KMS-11 (cell line): ENCODE results near the gene ACOXL.
"Not testable (repeated sequence)": the region's sequence is repeated elsewhere in the genome, so short reads cannot be mapped to it uniquely, and the experiment has no call there.

Source experiments
- H2AFZ ChIP-seq: fragments of 200-600 bp; sonication (generic); 2 replicates; pipeline ENCODE4 v1.6.1; 2016; ENCODE audit warnings: antibody characterized with exemption, mixed run types, low read depth
- H3K27ac ChIP-seq: fragments of 200-600 bp; sonication (generic); 2 replicates; pipeline ENCODE4 v1.6.1; 2016; ENCODE audit warnings: mild to moderate bottlenecking, mixed run types
- H3K27me3 ChIP-seq: fragments of 200-600 bp; sonication (generic); 2 replicates; pipeline ENCODE4 v1.6.1; 2017; ENCODE audit warnings: mild to moderate bottlenecking, low read depth, mixed run types, moderate library complexity; ENCODE audit not compliant: insufficient read depth
- H3K36me3 ChIP-seq: fragments of 200-600 bp; sonication (generic); 2 replicates; pipeline ENCODE4 v1.6.1; 2017; ENCODE audit warnings: mild to moderate bottlenecking, mixed run types; ENCODE audit not compliant: insufficient read depth
- H3K4me1 ChIP-seq: fragments of 200-600 bp; sonication (generic); 2 replicates; pipeline ENCODE4 v1.6.1; 2016; ENCODE audit warnings: mild to moderate bottlenecking, low read depth, mixed run types; ENCODE audit not compliant: poor library complexity, severe bottlenecking
- H3K4me2 ChIP-seq: fragments of 200-600 bp; sonication (generic); 2 replicates; pipeline ENCODE4 v1.7.0; 2016; ENCODE audit warnings: mild to moderate bottlenecking, mixed run types
- H3K4me3 ChIP-seq: fragments of 200-600 bp; sonication (generic); IDR thresholded peaks from 2 replicates; pipeline ENCODE4 v1.6.1; 2017; ENCODE audit warnings: low read depth, low read length, mixed read lengths; ENCODE audit not compliant: insufficient read depth
- H3K79me2 ChIP-seq: fragments of 200-600 bp; sonication (generic); 2 replicates; pipeline ENCODE4 v1.6.1; 2016; ENCODE audit warnings: low read depth, mixed run types; ENCODE audit not compliant: insufficient read depth
- H3K9ac ChIP-seq: fragments of 200-600 bp; sonication (generic); 2 replicates; pipeline ENCODE4 v1.6.1; 2016; ENCODE audit warnings: mild to moderate bottlenecking, mixed run types
- H4K20me1 ChIP-seq: fragments of 200-600 bp; sonication (generic); 2 replicates; pipeline ENCODE4 v1.6.1; 2016; ENCODE audit warnings: mild to moderate bottlenecking, mixed run types; ENCODE audit not compliant: insufficient read depth
- CTCF ChIP-seq: fragments of 200-600 bp; sonication (generic); conservative IDR thresholded peaks from 2 replicates; pipeline ENCODE4 v1.6.1; 2017; ENCODE audit warnings: low read depth, mild to moderate bottlenecking, antibody characterized with exemption, low read length, moderate library complexity, mixed read lengths

The ACOXL gene

GRCh38 chr2:111042261-111042660 lies 309.9 kb downstream of the ACOXL start:
- Histone ChIP-seq H3K27ac (no peak overlapping the region), H3K27me3 (no peaks in the 10 kb centered on the region), H3K4me1 (no peaks in the 10 kb centered on the region), H4K20me1 (no peaks in the 10 kb centered on the region), H3K4me3 (no peak overlapping the region), H3K36me3 (no peaks in the 10 kb centered on the region), H3K9ac (no peak overlapping the region), H2AFZ (no peak overlapping the region), H3K4me2 (no peak overlapping the region), H3K79me2 (no peaks in the 10 kb centered on the region)
- no peak for TF ChIP-seq CTCF

- Histone ChIP-seq H3K27me3 (no peaks in the 10 kb centered on the region), H3K27ac (no peak overlapping the region), H3K4me2 (no peak overlapping the region), H4K20me1 (no peaks in the 10 kb centered on the region), H3K4me3 (no peak overlapping the region), H3K4me1 (peaks cover 2% of the 10 kb centered on the region), H3K36me3 (no peaks in the 10 kb centered on the region), H3K9ac (no peak overlapping the region), H2AFZ (no peak overlapping the region), H3K79me2 (no peaks in the 10 kb centered on the region)
- TF ChIP-seq CTCF, result no peak
Observed at GRCh38 chr2:111042772-111043771, 310.7 kb downstream of the ACOXL start.

GRCh38 chr2:111044066-111044465 lies 311.7 kb downstream of the ACOXL start:
- no peak overlapping the region for H3K9ac ChIP-seq
- H3K4me3 ChIP-seq, result no peak overlapping the region
- no peak overlapping the region for H3K4me2 ChIP-seq
- H4K20me1 ChIP-seq, result no peaks in the 10 kb centered on the region
- H3K36me3 ChIP-seq, result no peaks in the 10 kb centered on the region
- H2AFZ ChIP-seq, result no peak overlapping the region
- H3K27ac ChIP-seq, result no peak overlapping the region
- TF ChIP-seq CTCF, result no peak
- no peaks in the 10 kb centered on the region for H3K27me3 ChIP-seq
- peaks cover 12% of the 10 kb centered on the region for H3K4me1 ChIP-seq
- H3K79me2 ChIP-seq, result no peaks in the 10 kb centered on the region

- H3K4me1 ChIP-seq, result peaks cover 22% of the 10 kb centered on the region
- not testable (repeated sequence) for H2AFZ ChIP-seq, H3K27me3 ChIP-seq, H3K79me2 ChIP-seq, H3K9ac ChIP-seq, H3K4me2 ChIP-seq, H3K4me3 ChIP-seq, H3K27ac ChIP-seq, H3K36me3 ChIP-seq, H4K20me1 ChIP-seq
Observed at GRCh38 chr2:111045236-111045635, 312.9 kb downstream of the ACOXL start.
